PC-9 (cell line): ENCODE data around the gene CD84.

Source experiments
- EZH2 ChIP-seq: fragments of 200-600 bp; sonication (generic); IDR thresholded peaks from 2 replicates; pipeline ENCODE4 v1.8.0; 2017; ENCODE audit warnings: antibody characterized with exemption, low read depth
- TF ChIP-seq, protein P1 (sequence below): fragments of 200-600 bp; sonication (generic); conservative IDR thresholded peaks from 2 replicates; pipeline ENCODE4 v1.6.1; 2017; ENCODE audit warnings: mixed run types, antibody characterized with exemption, mild to moderate bottlenecking, moderate library complexity

- TF ChIP-seq, protein P1, sequence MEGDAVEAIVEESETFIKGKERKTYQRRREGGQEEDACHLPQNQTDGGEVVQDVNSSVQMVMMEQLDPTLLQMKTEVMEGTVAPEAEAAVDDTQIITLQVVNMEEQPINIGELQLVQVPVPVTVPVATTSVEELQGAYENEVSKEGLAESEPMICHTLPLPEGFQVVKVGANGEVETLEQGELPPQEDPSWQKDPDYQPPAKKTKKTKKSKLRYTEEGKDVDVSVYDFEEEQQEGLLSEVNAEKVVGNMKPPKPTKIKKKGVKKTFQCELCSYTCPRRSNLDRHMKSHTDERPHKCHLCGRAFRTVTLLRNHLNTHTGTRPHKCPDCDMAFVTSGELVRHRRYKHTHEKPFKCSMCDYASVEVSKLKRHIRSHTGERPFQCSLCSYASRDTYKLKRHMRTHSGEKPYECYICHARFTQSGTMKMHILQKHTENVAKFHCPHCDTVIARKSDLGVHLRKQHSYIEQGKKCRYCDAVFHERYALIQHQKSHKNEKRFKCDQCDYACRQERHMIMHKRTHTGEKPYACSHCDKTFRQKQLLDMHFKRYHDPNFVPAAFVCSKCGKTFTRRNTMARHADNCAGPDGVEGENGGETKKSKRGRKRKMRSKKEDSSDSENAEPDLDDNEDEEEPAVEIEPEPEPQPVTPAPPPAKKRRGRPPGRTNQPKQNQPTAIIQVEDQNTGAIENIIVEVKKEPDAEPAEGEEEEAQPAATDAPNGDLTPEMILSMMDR, result no peak
- TF ChIP-seq EZH2, result no peak
Measured at GRCh38 chr1:160550572-160551034, 28.7 kb downstream of the CD84 start.
